Left lobe of liver (tissue), 1 donor: Measurements from ENCODE around the gene TAS2R38. TPM values are rescaled to one million over a fixed set of nuclear protein-coding genes. Genes with fewer than 3 reads are reported as not detected.

ENCODE experiments used
- total RNA-seq: library from RNA; stranded (reverse); gene quantifications from one replicate; pipeline ENCODE4 v1.2.1, GENCODE V29; 2021
- donor health status: DM: no; HTN: yes; CAD: no.

Gene TAS2R38
- total RNA-seq, 1 donor from 2014 or later = not detected

Other genes with a start within 250 kb of the TAS2R38 start
- 36.7 TPM for gene SSBP1, start 235.4 kb downstream of the TAS2R38 start, total RNA-seq
- gene TAS2R3, start 209.7 kb downstream of the TAS2R38 start, total RNA-seq = 0.58 TPM
- gene TAS2R4, start 197.1 kb downstream of the TAS2R38 start, total RNA-seq = 0.40 TPM
- gene TAS2R5, start 183.6 kb downstream of the TAS2R38 start, total RNA-seq = 0.45 TPM
- gene PRSS37, start 132.3 kb downstream of the TAS2R38 start, total RNA-seq = not detected
- not detected for gene OR9A4, start 57.4 kb downstream of the TAS2R38 start, total RNA-seq
- 0.18 TPM for gene CLEC5A, start 26.8 kb downstream of the TAS2R38 start, total RNA-seq
- 0.40 TPM for gene MGAM, start 22.1 kb upstream of the TAS2R38 start, total RNA-seq
- 0.05 TPM for gene MGAM2, start 137.9 kb upstream of the TAS2R38 start, total RNA-seq